H9 (cell line): Measurements from ENCODE around the gene MYL10. TPM values are rescaled to one million over a fixed set of nuclear protein-coding genes. Genes with fewer than 3 reads are reported as not detected.

Experiments used
- DNase-seq: peaks from one replicate; pipeline ENCODE4 v3.0.0-alpha.2; 2017
- H2AFZ ChIP-seq: one replicate; pipeline ENCODE4 v1.6.1; 2013; ENCODE audit warnings: mild to moderate bottlenecking, low read length, control low read depth, moderate library complexity
- H2AK5ac ChIP-seq: 2 replicates; pipeline ENCODE4 v1.6.1; 2013; ENCODE audit warnings: low read length, control low read depth, mixed read lengths; ENCODE audit not compliant: insufficient read length
- H2BK120ac ChIP-seq: one replicate; pipeline ENCODE4 v1.6.1; 2013; ENCODE audit warnings: low read depth, mild to moderate bottlenecking, low read length, control low read depth, inconsistent platforms; ENCODE audit not compliant: poor library complexity, severe bottlenecking
- H2BK12ac ChIP-seq: 2 replicates; pipeline ENCODE4 v1.6.1; 2013; ENCODE audit warnings: low read length, control low read depth, mixed read lengths, low read depth; ENCODE audit not compliant: insufficient read length
- H2BK15ac ChIP-seq: 2 replicates; pipeline ENCODE4 v1.6.1; 2013; ENCODE audit warnings: low read depth, low read length, control low read depth
- H2BK20ac ChIP-seq: one replicate; pipeline ENCODE4 v1.6.1; 2013; ENCODE audit warnings: low read depth, mild to moderate bottlenecking, low read length, control low read depth, inconsistent platforms; ENCODE audit not compliant: poor library complexity, severe bottlenecking
- H2BK5ac ChIP-seq: 2 replicates; pipeline ENCODE4 v1.6.1; 2013; ENCODE audit warnings: low read length, control low read depth, mixed read lengths; ENCODE audit not compliant: insufficient read length
- H3K14ac ChIP-seq: 2 replicates; pipeline ENCODE4 v1.6.1; 2013; ENCODE audit warnings: low read length, control low read depth; ENCODE audit not compliant: insufficient read depth
- H3K18ac ChIP-seq: 2 replicates; pipeline ENCODE4 v1.6.1; 2013; ENCODE audit warnings: low read depth, mild to moderate bottlenecking, mixed read lengths, low read length, control low read depth; ENCODE audit not compliant: insufficient read length
- H3K23ac ChIP-seq: 2 replicates; pipeline ENCODE4 v1.6.1; 2013; ENCODE audit warnings: low read length, control low read depth, mixed read lengths, low read depth; ENCODE audit not compliant: insufficient read length
- H3K23me2 ChIP-seq: 2 replicates; pipeline ENCODE4 v1.6.1; 2013; ENCODE audit warnings: low read depth, mild to moderate bottlenecking, mixed read lengths, low read length, control low read depth; ENCODE audit not compliant: insufficient read length, poor library complexity, severe bottlenecking
- H3K27ac ChIP-seq: 2 replicates; pipeline ENCODE4 v1.5.1; 2013; ENCODE audit warnings: low read length, control low read depth, mixed read lengths, low read depth; ENCODE audit not compliant: insufficient read length
- H3K27me3 ChIP-seq: 2 replicates; pipeline ENCODE4 v1.6.1; 2013; ENCODE audit warnings: low read length, control low read depth, inconsistent platforms; ENCODE audit not compliant: insufficient read depth
- H3K4ac ChIP-seq: 2 replicates; pipeline ENCODE4 v1.6.1; 2013; ENCODE audit warnings: low read depth, mild to moderate bottlenecking, control low read depth, inconsistent platforms, low read length, moderate library complexity
- H3K4me1 ChIP-seq: 2 replicates; pipeline ENCODE4 v1.6.1; 2013; ENCODE audit warnings: low read length, control low read depth, inconsistent platforms; ENCODE audit not compliant: insufficient read depth
- H3K4me2 ChIP-seq: 2 replicates; pipeline ENCODE4 v1.6.1; 2013; ENCODE audit warnings: low read length, control low read depth, mixed read lengths; ENCODE audit not compliant: insufficient read length, insufficient read depth
- H3K56ac ChIP-seq: 2 replicates; pipeline ENCODE4 v1.6.1; 2013; ENCODE audit warnings: low read depth, mild to moderate bottlenecking, mixed read lengths, low read length, control low read depth; ENCODE audit not compliant: insufficient read length
- H3K79me1 ChIP-seq: 2 replicates; pipeline ENCODE4 v1.6.1; 2013; ENCODE audit warnings: low read depth, mild to moderate bottlenecking, moderate library complexity, low read length, control low read depth, inconsistent platforms; ENCODE audit not compliant: insufficient read depth, poor library complexity, severe bottlenecking
- H3K79me2 ChIP-seq: 2 replicates; pipeline ENCODE4 v1.6.1; 2013; ENCODE audit warnings: low read length, control low read depth, inconsistent platforms; ENCODE audit not compliant: insufficient read depth
- H3K9ac ChIP-seq: 2 replicates; pipeline ENCODE4 v1.6.1; 2013; ENCODE audit warnings: low read length, control low read depth, mixed read lengths; ENCODE audit not compliant: insufficient read length; ENCODE audit errors: extremely low read depth
- H3K9me3 ChIP-seq: one replicate; pipeline ENCODE4 v1.6.1; 2013; ENCODE audit warnings: low read depth, low read length, inconsistent platforms; ENCODE audit not compliant: control insufficient read depth
- H3T11ph ChIP-seq: one replicate; pipeline ENCODE4 v1.6.1; 2013; ENCODE audit warnings: mild to moderate bottlenecking, low read length, control low read depth, inconsistent platforms
- H4K20me1 ChIP-seq: one replicate; pipeline ENCODE4 v1.6.1; 2013; ENCODE audit not compliant: control insufficient read depth, insufficient read length, insufficient read depth
- H4K5ac ChIP-seq: 2 replicates; pipeline ENCODE4 v1.6.1; 2013; ENCODE audit warnings: low read depth, mild to moderate bottlenecking, mixed read lengths, low read length, control low read depth; ENCODE audit not compliant: insufficient read length
- H4K8ac ChIP-seq: replicated peaks from 2 replicates; pipeline ENCODE4 v1.6.1; 2013; ENCODE audit warnings: low read length, control low read depth, mixed read lengths, low read depth; ENCODE audit not compliant: insufficient read length
- H4K91ac ChIP-seq: 2 replicates; pipeline ENCODE4 v1.6.1; 2013; ENCODE audit warnings: low read depth, mild to moderate bottlenecking, moderate library complexity, mixed read lengths, low read length, control low read depth; ENCODE audit not compliant: insufficient read length
- H3K27ac Mint-ChIP-seq, 3 experiments: 2 replicates in 2 of 3; 3 replicates in 1 of 3; pipeline ENCODE4 v1.8.0; 2020 to 2021; ENCODE audit warnings: mixed read lengths in 3 of 3, mild to moderate bottlenecking in 1 of 3, moderate library complexity in 1 of 3
- H3K27me3 Mint-ChIP-seq: 2 replicates; pipeline ENCODE4 v1.8.0; 2021; ENCODE audit warnings: low read depth, mild to moderate bottlenecking, moderate library complexity, mixed read lengths
- H3K36me3 Mint-ChIP-seq, 3 experiments: 2 replicates in 2 of 3; 3 replicates in 1 of 3; pipeline ENCODE4 v1.8.0; 2020 to 2021; ENCODE audit warnings: low read depth in 3 of 3, mixed read lengths in 3 of 3; ENCODE audit not compliant: insufficient read depth in 1 of 3
- H3K4me1 Mint-ChIP-seq, 2 experiments: 2 replicates each; pipeline ENCODE4 v1.8.0; 2020; ENCODE audit warnings: mixed read lengths in 2 of 2
- H3K4me3 Mint-ChIP-seq, 2 experiments: 2 replicates in 1 of 2; 3 replicates in 1 of 2; pipeline ENCODE4 v1.8.0; 2020 to 2021; ENCODE audit warnings: mild to moderate bottlenecking in 2 of 2, mixed read lengths in 2 of 2, moderate library complexity in 1 of 2
- H3K9me3 Mint-ChIP-seq, 2 experiments: 2 replicates in 1 of 2; 3 replicates in 1 of 2; pipeline ENCODE4 v1.8.0; 2020; ENCODE audit warnings: mild to moderate bottlenecking in 2 of 2, mixed read lengths in 2 of 2, moderate library complexity in 1 of 2
- CTCF ChIP-seq: fragments of 200-600 bp; sonication (generic); conservative IDR thresholded peaks from 3 replicates; pipeline ENCODE4 v1.8.0; 2021; ENCODE audit warnings: antibody characterized with exemption, mild to moderate bottlenecking
- WGBS: extraction: QIAGEN DNeasy Blood & Tissue Kit; methylation state at CpG from one replicate; pipeline ENCODE4 v1.1.7; 2013; ENCODE audit warnings: missing lambda C conversion rate, low lambda C conversion rate, mixed read lengths; ENCODE audit not compliant: insufficient read length; ENCODE audit errors: extremely low coverage; 5-methylcytosine and 5-hydroxymethylcytosine counted together
- total RNA-seq: library from RNA; stranded (reverse); gene quantifications from 2 replicates; pipeline ENCODE4 v1.2.1, GENCODE V29; 2021

MYL10 gene
- total RNA-seq, 1 experiment from 2014 or later: 0.50 TPM

GRCh38 chr7:101563943-101564777, 64.9 kb downstream of the MYL10 start:
- Mint-ChIP-seq H3K27ac (peak overlapping the region; percentile 76 to 85 (median 80); a peak in 5 of 7 replicates), H3K9me3 (peaks cover 2 to 4% of the 10 kb centered on the region in 2 experiments; a peak in 1 of 5 replicates), H3K4me3 (peak overlapping the region in 1 of 2 experiments; percentile 45; a peak in 3 of 5 replicates), H3K27me3 (peaks cover 2% of the 10 kb centered on the region), H3K4me1 (peaks cover 21 to 39% of the 10 kb centered on the region in 2 experiments), H3K36me3 (peaks cover 0 to 4% (median 0%) of the 10 kb centered on the region in 3 experiments; a peak in 1 of 7 replicates)
- no peak overlapping the region for H2BK20ac ChIP-seq
- no peak overlapping the region for H4K5ac ChIP-seq
- no peak overlapping the region for H2BK120ac ChIP-seq
- no peak overlapping the region for H4K8ac ChIP-seq
- no peak overlapping the region for H2BK5ac ChIP-seq
- no peak overlapping the region for H3K23ac ChIP-seq
- H3K23me2 ChIP-seq: no peaks in the 10 kb centered on the region
- peak; percentile 75 for DNase-seq
- no peak overlapping the region for H2AFZ ChIP-seq
- no peak overlapping the region for H3K4me2 ChIP-seq
- H2BK15ac ChIP-seq: no peak overlapping the region
- H3K56ac ChIP-seq: no peak overlapping the region
- H3K27me3 ChIP-seq: no peaks in the 10 kb centered on the region
- no peaks in the 10 kb centered on the region for H3K9me3 ChIP-seq
- H4K20me1 ChIP-seq: no peaks in the 10 kb centered on the region
- H3K27ac ChIP-seq: no peak overlapping the region
- H4K91ac ChIP-seq: no peak overlapping the region
- H3K18ac ChIP-seq: no peak overlapping the region
- H3K79me1 ChIP-seq: no peaks in the 10 kb centered on the region
- H3K4ac ChIP-seq: no peak overlapping the region
- peaks cover 2% of the 10 kb centered on the region; the same call in 1 of the 2 replicates for H3K4me1 ChIP-seq
- no peak overlapping the region for H2BK12ac ChIP-seq
- no peak overlapping the region for H2AK5ac ChIP-seq
- no peaks in the 10 kb centered on the region for H3K79me2 ChIP-seq
- no peak for TF ChIP-seq CTCF
- no CpG with 5 or more reads among the region's 23 CpGs for WGBS
- no peak overlapping the region for H3K9ac ChIP-seq
- H3K14ac ChIP-seq: no peak overlapping the region
- no peak overlapping the region for H3T11ph ChIP-seq

Other genes starting within 250 kb of the MYL10 start
- 53.5 and 60.5 TPM in 2 replicates for gene CUX1, start 188.3 kb upstream of the MYL10 start, total RNA-seq